ENCODE results near the gene CADM4. TPM values are rescaled to one million over a fixed set of nuclear protein-coding genes. Genes with fewer than 3 reads are reported as not detected.
"Not testable (repeated sequence)": the region's sequence is repeated elsewhere in the genome, so short reads cannot be mapped to it uniquely, and the experiment has no call there.

The CADM4 gene
- polyA plus RNA-seq, 12 donors = 5.8 to 19.6 (median 9.2) TPM; not detected in 1

DNA sequence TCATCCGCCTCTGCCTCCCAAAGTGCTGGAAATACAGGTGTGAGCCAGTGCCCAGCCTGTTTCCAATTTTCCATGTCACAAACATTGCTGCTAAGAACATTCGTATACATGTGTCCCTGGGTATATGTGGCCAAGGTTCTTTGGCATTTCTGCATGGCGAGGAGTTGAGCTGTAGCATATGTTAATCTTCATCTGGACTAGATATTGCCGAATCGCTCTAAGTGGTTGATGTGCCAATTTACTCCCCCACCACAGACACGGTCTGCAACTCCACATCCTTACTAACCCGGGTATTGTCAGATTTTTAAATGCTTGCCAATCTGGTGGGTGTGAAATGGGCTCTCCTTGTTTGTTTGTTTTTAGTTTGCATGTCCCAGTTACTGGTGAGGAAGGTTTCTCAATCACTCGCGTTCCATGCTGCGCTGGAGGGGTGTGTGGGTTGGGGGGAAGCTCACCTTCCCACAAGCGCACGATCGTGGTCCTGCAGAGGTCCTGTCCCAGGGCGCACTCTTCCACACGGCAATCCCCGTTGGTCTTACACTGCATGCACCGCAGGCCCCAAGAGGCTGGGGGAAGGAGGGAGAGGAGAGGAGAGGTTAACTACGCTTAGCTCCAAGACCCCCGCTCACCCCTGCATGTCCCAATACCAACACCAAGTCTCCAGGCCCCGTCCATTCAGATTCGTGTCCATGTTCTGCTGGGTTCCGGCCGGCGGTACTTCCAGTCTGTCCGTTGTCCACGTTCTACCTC, 27.7 kb upstream of the CADM4 start:
- no peak for DNase-seq

DNA sequence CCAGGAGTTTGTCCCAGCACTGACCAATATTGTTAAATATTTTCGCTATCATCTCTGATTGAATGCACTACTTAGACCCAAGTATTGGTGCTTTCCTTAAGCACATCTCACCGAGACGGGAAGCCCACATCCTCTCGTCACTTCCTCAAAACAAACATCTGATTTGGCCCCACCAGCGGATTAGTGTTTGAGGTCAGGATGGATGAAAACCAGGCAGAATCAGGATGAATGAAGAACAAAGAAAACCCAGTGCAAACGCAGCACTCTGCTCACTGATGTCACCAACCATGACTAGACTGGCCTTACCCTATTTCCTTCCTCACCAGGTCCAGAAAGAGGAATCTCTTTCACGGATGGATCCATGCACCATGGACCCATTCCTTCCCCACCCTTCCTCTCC, 24.4 kb upstream of the CADM4 start:
- DNase-seq = no peak

DNA sequence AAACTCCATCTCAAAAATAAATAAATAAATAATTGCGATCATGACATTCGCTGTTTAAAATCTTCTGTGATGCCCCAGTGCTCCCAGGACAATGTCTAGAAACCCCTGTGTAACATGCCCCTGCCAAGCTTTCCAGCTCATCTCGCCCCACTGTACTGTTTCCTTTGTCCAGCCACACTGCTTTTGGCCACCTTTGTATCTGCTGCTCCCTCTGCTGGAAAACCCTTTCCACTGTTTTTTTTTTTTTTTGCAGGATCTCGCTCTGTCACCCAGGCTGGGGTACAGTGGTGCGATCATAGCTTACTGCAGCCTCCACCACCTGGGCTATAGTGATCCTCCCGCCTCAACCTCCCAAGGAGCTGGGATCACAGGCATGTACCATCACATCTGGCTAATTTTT, 22.8 kb upstream of the CADM4 start:
- no peak for DNase-seq

DNA sequence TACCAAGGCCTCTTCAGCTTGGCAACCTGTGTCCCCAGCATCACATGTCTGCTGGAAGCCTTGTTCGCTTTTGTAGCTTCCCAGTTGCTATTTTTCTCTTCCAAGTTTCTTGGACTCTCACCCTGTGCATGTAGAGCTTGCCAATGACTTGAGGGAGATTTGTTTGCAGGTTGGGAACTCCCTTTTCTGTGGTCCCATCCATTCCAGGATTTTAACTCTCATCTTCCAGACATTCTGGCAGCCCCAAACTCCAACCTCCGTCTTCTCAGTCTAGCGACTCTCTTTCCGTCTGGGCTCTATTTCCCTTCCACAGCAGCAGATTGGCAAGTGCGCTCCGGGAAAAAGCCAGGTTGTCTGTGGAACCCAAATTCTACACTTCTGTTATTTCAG, 21.3 kb upstream of the CADM4 start:
- DNase-seq = peak; percentile 51

DNA sequence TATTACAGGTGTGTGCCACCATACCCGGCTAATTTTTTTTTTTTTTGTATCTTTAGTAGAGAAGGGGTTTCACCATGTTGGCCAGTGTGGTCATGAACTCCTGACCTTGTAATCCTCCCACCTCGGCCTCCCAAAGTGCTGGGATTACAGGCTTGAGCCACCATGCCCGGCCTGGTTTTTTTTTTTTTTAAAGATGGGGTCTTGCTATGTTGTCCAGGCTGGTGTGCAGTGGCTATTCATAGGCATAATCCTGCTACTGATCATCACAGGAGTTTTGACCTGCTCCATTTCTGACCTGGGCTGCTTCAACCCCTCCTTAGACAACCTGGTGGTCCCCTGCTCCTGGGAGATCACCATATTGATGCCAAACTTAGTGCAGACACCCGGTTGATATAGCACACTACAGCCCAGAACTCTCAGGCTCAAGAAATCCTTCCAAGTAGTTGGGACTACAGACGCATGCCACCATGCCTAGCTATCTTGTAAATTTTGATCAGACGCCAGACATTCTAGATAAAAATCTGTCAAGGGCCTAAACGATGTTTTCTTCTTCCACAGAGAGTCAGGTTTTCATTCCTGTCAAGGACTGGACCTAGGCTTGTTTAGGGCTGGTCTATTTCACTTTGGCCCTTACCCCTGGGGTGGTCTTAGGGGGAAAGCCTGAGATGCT, 20.8 kb upstream of the CADM4 start:
- no peak for DNase-seq

DNA sequence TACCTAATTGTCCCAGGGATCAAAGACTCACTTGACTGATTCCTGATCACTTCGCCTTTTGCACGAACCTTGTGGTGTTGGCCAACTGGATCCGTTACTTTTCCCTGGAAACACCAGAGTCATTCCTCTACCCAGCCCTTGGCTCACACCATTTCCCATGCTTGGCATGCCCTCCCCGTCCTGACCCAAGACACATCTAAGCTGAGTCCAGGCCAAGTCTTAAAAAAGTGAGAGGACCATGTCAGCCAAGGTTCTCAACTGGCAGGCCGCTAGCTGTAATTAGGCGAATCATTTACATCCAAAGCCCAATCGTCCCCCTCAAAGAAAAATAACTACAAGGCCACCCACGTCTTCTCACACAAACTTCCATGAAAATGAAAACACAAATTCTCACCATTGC, 18.8 kb upstream of the CADM4 start:
- DNase-seq = no peak

DNA sequence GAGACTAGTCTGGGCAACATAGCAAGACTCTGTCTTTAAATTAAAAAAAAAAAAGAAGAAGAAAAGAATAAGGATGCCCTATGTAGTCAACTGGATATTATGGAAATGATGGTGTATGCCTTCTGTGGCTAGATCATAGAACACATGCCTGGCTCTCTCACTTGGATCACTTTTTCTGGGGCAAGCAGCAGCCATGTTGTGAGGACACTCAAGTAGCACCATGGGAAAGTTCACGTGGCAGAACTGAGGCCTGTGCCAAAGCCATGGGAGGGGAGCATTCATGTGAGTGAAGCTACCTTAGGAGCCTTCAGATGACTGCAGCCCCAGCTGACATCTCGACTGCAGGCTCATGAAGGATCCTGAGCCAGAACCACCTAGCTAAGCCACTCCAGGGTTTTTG, 18.4 kb upstream of the CADM4 start:
- DNase-seq = no peak

DNA sequence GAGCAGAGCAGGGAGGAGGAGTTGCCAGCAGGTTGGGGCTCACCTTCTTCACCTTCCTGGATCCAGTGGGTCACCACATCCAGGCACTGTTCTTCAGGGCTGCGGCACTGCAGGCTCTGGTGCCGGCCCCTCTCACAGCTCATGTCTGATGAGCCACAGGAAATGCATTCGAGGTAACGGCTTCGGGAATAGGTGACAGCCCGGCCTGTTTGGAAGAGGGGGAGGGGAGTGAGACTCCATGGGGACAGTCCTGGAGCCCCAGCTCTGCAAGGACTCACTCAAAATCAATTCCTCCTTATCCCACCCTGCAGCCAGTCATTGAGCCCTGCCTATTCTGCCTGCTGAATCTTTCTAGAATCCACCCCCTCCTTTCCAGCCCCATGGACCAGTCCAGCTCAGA, 16.8 kb upstream of the CADM4 start:
- DNase-seq = no peak

DNA sequence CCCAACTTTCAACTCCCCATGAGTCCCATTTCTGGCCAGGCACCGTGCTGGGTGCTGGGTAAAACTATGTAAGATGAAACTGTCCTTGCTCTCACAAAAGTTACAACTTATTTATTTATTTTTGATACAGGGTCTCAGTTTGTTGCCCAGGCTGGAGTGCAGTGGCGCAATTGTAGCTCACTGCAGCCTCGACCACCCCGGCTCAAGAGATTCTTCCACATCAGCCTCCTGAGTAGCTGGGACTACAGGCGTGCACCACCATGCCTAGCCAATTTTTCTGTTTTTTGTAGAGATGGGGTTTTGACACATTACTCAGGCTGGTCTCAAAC, 12.9 kb upstream of the CADM4 start:
- DNase-seq = no peak

DNA sequence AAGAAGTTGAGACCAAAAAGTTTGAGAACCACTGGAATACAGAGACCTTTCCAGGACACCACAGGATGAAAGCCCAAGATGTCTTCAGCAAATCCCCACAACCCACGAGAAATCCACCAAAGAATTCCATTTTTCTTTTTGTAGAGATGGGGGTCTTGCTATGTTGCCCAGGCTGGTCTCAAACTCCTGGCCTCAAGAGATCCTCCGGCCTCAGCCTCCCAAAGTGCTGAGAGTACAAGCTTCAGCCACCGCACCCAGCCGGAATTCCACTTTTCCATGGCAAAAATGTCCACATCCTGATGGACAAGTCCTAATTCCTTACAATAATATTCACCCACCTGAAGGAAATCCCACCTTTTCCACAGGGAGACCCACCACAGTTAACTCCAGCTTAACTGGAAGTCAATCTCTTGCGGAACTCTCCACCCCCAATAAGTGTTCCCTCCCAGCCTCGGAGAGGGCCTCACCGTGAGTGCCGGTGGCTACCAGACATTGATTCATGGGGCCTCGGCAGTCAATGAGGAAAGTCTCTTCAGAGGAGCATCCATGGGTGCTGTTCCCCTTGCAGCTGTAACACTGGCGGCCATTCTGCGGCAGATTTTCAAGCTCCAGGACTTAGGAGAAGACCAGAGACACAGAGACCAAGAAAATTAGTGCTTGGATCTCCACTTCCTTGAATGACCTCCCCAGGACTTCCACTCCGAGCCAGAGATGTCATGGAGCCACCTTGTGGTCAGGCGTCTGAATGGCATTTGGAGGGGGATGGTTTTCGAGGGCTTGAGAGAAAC, 12.3 kb upstream of the CADM4 start:
- DNase-seq = no peak

DNA sequence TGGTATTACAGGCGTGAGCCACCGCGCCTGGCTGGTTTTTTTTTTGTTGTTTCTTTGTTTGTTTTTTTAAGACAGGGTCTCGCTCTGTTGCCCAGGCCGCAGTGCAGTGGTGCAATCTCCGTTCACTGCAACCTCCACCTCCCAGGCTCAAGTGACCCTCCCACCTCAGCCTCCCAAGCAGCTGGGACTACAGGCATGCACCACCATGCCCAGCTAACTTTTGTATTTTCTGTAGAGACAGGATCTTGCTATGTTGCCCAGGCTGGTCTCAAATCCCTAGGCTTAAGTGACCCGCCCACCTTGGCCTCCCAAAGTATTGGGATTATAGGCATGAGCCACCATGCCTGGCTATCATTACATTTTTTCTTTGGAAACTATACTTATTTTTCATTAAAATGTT, 10.6 kb upstream of the CADM4 start:
- not testable (repeated sequence) for DNase-seq

DNA sequence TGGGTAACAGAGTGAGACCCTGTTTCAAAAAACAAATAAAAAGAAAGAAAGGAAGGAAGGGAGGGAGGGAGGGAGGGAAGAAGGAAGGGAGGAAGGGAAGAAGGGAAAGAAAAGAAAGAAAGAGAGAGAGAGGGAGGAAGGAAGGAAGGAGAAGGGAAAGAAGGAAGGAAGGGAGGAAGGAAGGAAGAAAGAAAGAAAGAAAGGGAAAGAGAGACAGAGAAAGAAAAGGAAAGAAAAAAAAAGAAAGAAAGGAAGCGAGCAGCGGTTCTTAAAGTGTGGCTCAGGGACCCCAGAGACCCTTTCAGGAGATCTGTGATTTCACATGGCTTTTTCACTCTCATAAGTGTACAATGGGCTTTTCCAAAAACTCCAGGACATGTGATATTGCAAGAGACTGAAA, 9.9 kb upstream of the CADM4 start:
- DNase-seq = no peak

DNA sequence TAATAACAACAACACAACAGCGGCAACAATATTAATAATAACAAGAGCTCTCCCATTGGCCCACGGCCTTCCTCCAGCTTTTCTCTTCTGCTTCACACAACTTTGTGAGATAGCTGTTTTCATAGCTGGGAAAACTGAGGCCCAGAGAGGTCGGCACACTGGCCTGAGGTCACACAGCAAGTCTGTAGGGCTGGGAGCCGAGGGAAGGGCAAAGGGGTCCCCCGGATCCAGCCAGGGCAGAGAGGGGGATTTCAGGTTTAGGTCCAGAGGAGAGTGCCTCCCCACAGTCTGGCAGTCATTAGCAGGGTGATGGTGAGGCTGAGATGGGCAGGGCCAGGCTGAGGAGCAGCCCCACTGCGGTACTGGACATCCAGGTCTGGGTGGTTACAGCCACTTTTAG, 9.0 kb upstream of the CADM4 start:
- DNase-seq = no peak

DNA sequence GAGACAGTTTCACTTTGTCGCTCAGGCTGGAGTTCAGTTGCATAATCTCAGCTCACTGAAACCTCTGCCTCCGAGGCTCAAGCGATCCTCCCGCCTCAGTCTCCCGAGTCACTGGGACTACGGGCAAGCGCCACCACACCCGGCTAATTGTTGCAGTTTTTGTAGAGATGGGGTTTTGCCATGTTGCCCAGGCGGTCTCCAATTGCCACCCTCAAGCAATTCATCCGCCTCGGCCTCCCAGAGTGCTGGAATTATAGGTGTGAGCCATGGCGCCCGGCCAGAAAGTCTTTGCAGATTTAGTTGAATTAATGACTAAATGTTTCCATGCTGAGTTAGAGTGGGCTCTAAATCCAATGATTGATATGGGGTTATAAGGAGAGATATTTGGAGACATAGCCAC, 4.5 kb upstream of the CADM4 start:
- no peak for DNase-seq

DNA sequence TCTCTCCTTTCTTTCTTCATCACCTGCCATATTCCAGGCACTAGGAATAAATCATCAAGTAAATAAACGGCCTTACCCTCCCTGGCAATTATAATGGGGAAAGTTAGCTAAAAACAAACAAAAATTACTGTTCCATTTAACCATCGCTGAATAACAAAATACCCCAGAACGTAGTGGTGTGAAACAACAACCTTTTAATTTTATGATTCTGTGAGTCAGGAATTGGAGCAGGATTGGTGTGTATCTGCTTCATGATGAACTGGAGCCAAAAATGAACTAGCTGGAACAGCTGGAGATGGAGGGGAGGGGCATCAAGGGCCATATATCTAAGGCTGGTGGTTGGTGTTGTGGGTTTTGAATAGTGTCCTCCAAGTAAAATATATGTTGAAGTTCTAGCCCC, 3.7 kb upstream of the CADM4 start:
- DNase-seq = no peak

DNA sequence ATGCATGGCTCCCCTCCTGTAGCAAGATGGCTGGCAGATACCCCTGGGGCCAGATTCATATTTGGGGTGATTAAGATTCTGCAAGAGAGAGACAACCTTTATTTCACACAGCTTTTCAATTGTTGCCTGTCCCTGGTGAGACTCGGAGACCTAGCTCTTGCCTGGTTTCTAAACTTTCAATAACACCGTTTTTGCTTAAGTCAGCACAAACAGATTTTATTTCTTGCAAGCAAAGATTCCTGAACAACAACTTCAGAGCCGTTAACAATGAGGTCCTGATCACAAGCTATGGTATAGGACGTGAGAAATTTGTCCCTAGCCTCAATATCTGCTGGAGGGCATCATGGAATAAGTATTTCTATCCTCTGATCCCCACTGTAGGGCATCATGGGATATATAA, 2.9 kb upstream of the CADM4 start:
- no peak for DNase-seq

DNA sequence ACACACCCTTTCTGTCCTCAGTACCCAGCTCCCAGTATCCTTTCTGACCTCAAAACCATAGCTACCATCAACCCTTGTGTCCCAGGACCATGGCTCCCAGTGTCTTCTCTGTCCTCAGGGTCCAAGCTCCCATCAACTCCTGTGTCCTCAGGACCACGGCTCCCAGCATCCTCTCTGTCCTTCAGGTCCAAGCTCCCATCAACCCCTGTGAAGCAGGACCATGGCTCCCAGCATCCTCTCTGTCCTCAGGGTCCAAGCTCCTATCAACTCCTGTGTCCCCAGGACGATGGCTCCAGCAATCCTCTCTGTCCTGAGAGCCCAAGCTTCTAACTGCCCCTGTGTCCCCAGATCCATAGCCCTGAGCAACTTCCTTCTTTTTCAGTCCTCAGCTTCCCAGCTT, 1.7 kb upstream of the CADM4 start:
- DNase-seq = no peak

DNA sequence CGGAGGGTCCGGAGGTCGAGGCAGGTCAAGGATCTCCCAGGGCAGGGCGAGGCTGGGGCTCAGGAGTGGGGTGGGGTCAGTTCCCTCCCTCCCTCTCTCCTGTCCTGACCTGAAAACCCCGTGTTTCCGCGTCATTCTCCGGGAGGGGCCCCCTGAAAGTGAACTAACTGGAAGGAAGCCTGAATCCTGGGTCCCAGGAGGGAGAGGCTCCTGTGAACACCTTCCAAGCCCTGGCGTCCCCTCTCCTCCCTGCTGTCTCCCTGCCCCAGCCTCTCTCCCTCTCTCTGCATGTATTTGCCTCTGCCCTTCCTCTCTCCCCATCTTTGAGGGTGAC, 741 bp upstream of the CADM4 start:
- no peak for DNase-seq

DNA sequence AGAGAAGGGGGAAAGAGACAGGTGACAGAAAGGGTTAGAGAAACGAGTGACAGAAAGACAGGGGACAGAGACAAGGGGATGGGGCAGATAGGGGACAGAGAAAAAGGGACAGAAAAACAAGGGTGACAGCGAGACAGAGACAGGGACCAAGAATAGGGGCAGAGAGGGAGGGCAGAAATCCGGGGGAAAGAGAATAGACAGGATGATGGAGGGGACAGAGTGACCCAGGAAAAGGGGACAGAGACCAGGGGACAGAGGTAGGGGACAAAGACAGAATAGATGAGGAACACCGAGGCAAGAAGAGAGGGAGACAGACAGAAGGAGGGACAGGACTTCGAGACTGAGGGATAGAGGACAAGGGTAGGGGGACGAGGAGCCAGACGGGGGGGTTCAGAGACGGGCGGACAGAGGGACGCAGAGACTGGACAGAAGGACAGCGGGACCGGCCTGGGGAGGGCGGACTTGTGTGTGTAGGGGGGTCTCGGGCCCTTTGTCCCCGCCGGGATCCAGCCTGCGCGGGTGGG, 593 bp downstream of the CADM4 start:
- no peak for DNase-seq

DNA sequence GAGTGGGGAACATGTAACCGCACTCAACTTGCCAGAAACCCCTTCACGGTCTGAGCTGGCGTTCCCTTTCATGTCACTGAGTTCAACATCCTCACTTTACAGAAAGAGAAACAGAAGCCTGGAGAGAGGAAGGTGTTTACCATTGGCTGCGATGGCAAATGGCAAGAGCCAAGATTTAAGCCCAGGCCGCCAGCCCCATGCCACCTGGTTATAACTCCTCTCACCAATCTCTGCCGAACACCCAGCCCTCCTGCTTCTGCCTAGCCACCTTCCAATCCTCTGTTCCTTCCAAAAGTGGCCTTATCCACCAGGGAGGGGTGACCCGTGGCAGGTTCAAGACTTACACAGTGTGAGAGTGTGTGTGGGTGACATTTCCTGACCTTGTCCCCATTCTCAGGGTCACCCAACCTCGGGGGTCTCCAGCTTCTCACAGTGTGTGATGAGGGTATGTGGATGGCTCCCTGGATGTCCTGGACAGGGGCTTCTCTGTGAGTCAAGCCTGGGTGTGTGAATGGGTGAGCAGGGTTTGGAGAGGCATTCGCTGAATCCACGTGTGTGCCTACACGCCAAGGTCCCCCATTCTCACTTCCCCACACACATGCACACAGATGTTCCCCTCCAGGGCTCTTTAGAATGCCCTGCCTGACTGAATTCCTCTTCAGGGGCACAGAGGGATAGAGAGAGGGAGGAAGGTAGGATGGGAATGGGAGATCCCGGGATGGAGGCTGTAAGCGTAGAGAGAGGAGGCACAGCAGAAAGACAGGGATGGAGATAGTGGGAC, 1.2 kb downstream of the CADM4 start:
- no peak for DNase-seq

DNA sequence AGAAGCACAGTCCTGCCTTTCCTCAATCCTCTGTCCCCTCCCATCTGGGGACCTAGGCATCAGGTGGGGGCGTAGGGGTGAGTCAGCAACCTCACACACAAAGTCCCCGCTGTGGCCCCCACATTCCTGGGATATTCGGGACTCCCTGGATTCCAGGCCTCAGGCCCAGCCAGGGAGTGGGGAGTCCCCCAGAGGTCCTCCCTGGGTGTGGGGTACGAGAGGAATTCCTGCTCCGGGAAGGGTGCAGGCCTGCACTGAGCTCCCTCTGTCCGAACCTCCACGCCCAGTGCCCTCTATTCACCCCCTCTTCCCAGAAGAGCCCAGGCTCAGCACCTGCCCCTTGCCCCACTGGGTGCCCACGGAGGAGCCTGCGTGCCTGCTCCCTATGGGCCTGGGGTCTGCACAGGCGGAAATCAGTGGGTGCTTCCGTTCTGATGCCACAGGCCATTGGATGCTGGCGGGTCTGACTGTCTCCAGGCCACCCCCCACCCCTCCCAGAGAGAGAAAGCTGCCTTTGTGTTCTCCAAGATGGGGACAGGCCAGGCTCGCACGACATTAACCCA, 3.4 kb downstream of the CADM4 start:
- DNase-seq = no peak

DNA sequence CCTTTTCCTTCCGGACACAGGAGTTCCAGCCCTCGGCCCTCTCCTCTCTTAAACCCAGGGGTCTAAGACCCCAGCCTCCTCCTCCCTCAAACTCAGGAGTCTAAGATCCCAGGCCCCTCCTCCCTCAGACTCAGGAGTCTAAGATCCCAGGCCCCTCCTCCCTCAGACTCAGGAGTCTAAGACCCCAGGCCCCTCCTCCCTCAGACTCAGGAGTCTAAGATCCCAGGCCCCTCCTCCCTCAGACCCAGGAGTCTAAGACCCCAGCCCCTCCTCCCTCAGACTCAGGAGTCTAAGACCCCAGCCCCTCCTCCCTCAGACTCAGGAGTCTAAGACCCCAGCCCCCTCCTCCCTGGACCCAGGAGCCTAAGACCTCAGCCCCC, 4.1 kb downstream of the CADM4 start:
- not testable (repeated sequence) for DNase-seq
